ENCODE results near the gene CEMIP2. TPM values are rescaled to one million over a fixed set of nuclear protein-coding genes. Genes with fewer than 3 reads are reported as not detected.

CEMIP2 gene
- total RNA-seq, 2 experiments from 2014 or later, result 58.7 to 63.5 TPM

DNA sequence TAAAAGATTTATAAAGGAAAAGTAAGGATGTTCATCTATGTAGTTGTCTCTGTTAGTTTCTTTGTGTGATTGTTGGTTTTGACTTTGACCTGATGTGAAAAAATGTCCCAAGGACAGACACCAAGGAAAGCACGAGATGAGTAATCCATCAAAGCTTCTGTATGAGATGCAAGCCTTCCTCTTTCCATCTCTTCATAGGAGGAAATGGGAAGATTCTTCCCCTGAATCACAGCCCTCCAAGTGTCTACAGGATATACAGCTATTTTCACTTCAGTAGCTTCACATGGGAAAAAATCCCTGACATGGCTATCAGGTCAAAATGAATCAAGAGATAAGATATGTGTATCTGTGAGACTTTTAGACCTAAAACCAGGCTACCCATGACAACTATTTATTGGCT lies 29.0 kb upstream of the CEMIP2 start:
- intact Hi-C loops (cut with micrococcal nuclease), result no loop called here

DNA sequence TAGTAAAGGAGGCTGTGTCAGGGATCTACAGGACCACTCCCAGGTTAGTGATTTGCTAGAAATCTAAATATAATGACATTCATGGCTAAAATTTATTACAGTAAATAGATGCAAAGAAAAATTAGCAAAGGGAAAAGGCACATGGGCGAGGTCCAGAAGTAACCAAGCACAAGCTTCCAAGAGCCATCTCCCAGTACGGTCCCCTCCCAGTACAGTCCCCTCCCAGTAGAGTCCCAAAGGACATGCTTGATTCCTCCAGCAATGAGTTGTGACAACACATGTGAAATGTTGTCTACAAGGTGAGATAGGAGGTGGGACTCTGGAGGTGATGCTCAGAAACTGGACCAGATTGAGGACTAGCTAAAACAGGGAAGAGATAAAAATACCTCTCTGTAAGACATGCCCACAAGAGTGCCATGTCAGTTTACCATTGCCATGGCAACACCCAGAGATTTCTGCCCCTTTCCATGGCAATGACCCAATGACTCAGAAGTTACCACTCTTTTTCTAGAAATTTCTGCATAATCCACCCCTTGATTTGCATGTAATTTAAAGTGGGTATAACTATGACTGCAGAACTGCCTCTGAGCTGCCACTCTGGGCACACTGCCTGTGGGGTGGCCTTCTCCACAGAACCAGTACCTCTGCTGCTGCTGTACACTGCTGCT lies 27.9 kb upstream of the CEMIP2 start:
- Mint-ChIP-seq H3K4me1 (ENCODE audit: low read depth) (peaks cover 59% of the 10 kb centered on the region), H3K27me3 (no peaks in the 10 kb centered on the region), H3K9me3 (no peaks in the 10 kb centered on the region), H3K36me3 (ENCODE audit: low read depth) (no peaks in the 10 kb centered on the region), H3K4me3 (no peak overlapping the region), H3K27ac (peak overlapping the region; percentile 72)
- intact Hi-C loops (cut with micrococcal nuclease), result no loop called here
- ChIA-PET CTCF (interaction anchor here (1.2 to 7.9 kb wide), 6 partner anchors 9 to 228 kb away, joined by 3 to 60 read pairs (median 6); no protein-coding TSS in a partner anchor), POLR2A (interaction anchor here (1.0 to 2.3 kb wide), 3 partner anchors 10 to 115 kb away, joined by 3 to 5 read pairs (median 3); partner anchors contain the start of genes ABHD17B and C9orf85)
- peak; percentile 56 for ATAC-seq
- TF ChIP-seq CTCF (IDR thresholded peaks at IDR 0.05), result no peak
- DNase-seq, result peak; percentile 55

More for the DNA sequence above, 29.0 kb upstream of the CEMIP2 start:
- H3K4me1 Mint-ChIP-seq (ENCODE audit: low read depth), result peaks cover 50% of the 10 kb centered on the region
- no peak for DNase-seq
- TF ChIP-seq CTCF (IDR thresholded peaks at IDR 0.05), result no peak
- peak overlapping the region; percentile 57 for H3K27ac Mint-ChIP-seq
- H3K36me3 Mint-ChIP-seq (ENCODE audit: low read depth), result no peaks in the 10 kb centered on the region
- no peak for ATAC-seq
- ChIA-PET POLR2A (interaction anchor here (2.3 kb wide), 1 partner anchor 114 kb away, joined by 5 read pairs; the partner anchor contains the start of genes ABHD17B and C9orf85), CTCF (interaction anchor here (1.3 to 7.9 kb wide), 5 partner anchors 8 to 227 kb away, joined by 3 to 60 read pairs (median 6); no protein-coding TSS in a partner anchor)
- H3K4me3 Mint-ChIP-seq, result no peak overlapping the region
- H3K27me3 Mint-ChIP-seq, result no peaks in the 10 kb centered on the region
- no peaks in the 10 kb centered on the region for H3K9me3 Mint-ChIP-seq

DNA sequence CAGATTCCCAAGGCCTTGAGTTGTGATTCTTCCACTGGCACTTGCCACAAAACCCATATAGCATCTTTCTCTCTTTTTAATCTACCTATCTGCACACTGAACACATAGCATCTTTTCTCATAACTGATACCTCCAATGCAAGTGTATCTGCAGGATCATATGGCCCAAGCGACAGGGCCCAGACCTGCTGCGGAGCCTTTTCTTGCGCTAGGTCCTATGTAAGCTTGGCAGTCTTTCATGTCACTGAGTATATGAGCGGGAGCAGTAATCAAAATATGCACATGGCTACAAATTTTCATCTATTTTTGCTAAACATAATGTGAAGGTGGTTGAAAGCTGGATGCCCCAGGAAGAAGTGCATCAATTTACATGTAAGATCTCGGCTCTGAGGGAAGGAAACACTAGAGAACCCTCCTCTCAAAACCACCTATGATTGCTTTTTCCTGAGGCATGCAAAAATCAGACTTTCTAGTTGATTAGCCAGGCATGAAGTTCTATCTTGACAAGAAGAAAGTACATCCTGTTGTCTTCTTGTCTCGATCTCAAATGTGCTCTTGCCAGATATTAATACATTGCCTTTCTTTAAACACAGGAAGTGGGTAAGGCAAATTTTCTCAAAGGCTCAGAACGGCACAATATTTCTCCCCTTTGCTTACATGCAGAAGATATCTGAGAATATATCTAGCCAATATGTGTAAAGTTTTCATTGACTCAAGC lies 26.9 kb upstream of the CEMIP2 start:
- H3K9me3 Mint-ChIP-seq, result no peaks in the 10 kb centered on the region
- H3K27me3 Mint-ChIP-seq, result no peaks in the 10 kb centered on the region
- peak overlapping the region; percentile 88 for H3K27ac Mint-ChIP-seq
- H3K36me3 Mint-ChIP-seq (ENCODE audit: low read depth), result no peaks in the 10 kb centered on the region
- TF ChIP-seq CTCF (IDR thresholded peaks at IDR 0.05), result no peak
- POLR2A ChIA-PET, result interaction anchor here (1.0 to 2.5 kb wide), 5 partner anchors 9 to 116 kb away, joined by 3 to 11 read pairs (median 4); partner anchors contain the start of genes ABHD17B and C9orf85
- peaks cover 63% of the 10 kb centered on the region for H3K4me1 Mint-ChIP-seq (ENCODE audit: low read depth)
- ATAC-seq, result peak; percentile 76
- intact Hi-C loops (cut with micrococcal nuclease), result no loop called here
- CTCF ChIA-PET, result interaction anchor here (0.9 to 7.9 kb wide), 5 partner anchors 10 to 191 kb away, joined by 3 to 60 read pairs (median 4); no protein-coding TSS in a partner anchor
- DNase-seq, result no peak
- peak overlapping the region; percentile 27 for H3K4me3 Mint-ChIP-seq

DNA sequence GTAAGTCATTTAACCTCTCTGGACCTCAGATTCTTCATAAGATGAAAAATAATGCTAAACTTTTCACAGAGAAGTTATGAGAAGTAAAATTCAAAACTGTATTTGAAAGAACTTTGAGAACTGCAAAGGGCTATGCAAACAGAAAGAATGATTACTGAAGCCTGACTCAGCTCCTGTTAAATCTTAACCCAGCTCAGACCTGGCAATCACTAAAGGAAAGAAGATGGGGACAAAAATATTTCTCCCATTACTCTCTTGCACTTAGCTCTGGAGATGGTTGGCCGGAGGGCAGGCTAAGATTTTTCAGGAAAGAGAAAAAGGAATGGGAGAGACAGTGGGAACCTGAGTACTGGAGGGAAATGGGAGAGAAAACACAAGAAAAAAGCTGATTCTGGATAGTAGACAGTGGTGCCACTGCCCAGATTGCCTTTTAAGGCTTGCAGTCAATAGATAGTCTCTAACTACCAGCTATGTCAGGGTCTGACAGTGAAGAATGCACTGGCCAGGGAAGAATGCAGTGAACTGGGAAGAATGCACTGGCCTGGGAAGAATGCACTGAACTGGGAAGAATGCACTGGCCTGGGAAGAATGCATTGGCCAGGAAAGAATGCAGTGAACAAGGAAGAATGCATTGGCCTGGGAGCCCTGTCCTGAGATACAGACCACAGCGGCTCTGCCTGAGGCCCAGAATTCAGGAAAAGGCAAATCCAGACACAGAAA lies 25.2 kb upstream of the CEMIP2 start:
- Mint-ChIP-seq H3K27ac (peak overlapping the region; percentile 69), H3K27me3 (no peaks in the 10 kb centered on the region), H3K36me3 (ENCODE audit: low read depth) (no peaks in the 10 kb centered on the region), H3K4me3 (no peak overlapping the region), H3K9me3 (no peaks in the 10 kb centered on the region), H3K4me1 (ENCODE audit: low read depth) (peaks cover 61% of the 10 kb centered on the region)
- DNase-seq (no peak), ATAC-seq (no peak)
- intact Hi-C loops (cut with micrococcal nuclease), result no loop called here
- CTCF ChIA-PET, result interaction anchor here (0.6 to 7.9 kb wide), 6 partner anchors 11 to 245 kb away, joined by 3 to 60 read pairs (median 8); no protein-coding TSS in a partner anchor
- POLR2A ChIA-PET, result interaction anchor here (0.6 to 2.5 kb wide), 5 partner anchors 10 to 118 kb away, joined by 3 to 11 read pairs (median 4); partner anchors contain the start of genes ABHD17B and C9orf85
- no peak for TF ChIP-seq CTCF (IDR thresholded peaks at IDR 0.05)

Data from activated CD8-positive, alpha-beta T cell treated with anti-CD3 and anti-CD28 coated beads for 36 hours (primary cell).